ENCODE results near the gene TBC1D22A. TPM values are rescaled to one million over a fixed set of nuclear protein-coding genes. Genes with fewer than 3 reads are reported as not detected.

Gene TBC1D22A
- total and polyA plus RNA-seq, 8 donors, result 14.4 to 33.5 (median 15.7) TPM

DNA sequence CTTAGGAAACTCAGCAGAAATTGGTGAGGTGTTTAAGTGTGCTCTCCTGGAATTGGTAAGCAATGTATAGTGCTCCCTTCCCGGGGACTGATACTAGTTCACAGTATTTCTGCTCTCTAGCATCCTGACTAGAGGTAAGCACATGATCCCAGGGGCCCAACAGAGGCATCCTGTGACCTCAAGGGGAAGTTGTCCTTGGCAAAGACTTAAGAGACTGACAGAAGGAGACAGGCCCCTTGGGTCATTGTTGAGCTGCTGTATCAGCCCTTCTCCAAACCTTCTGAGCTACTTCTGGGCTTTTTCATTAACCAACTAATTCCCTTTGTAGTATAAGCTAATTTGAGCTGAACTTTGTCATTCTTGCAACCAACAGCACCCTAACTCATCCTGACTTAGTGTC is 4.3 kb upstream of the TBC1D22A start:
- Histone ChIP-seq H3K27ac (peak overlapping the region in 1 of 2 donors; percentile 58), H3K4me1 (peaks cover 20 to 66% of the 10 kb centered on the region in 2 donors), H3K36me3 (no peaks in the 10 kb centered on the region), H3K4me3 (no peak overlapping the region), H3K9me3 (peaks cover 0 to 12% of the 10 kb centered on the region in 2 donors), H3K27me3 (no peaks in the 10 kb centered on the region)
- intact Hi-C loops (cut with DNase I), result no loop called here
- DNase-seq (no peak), ATAC-seq (no peak)
- TF ChIP-seq CTCF (IDR thresholded peaks at IDR 0.05), result no peak

- DNase-seq (peak in 2 of 4 donors; percentile 11 to 74), ATAC-seq (peak; percentile 58)
- intact Hi-C loops (cut with DNase I), result no loop called here
- H3K4me3 ChIP-seq, result no peak overlapping the region
- H3K36me3 ChIP-seq, result no peaks in the 10 kb centered on the region
- peaks cover 0 to 12% of the 10 kb centered on the region in 2 donors for H3K9me3 ChIP-seq
- H3K27me3 ChIP-seq, result no peaks in the 10 kb centered on the region
- TF ChIP-seq CTCF (IDR thresholded peaks at IDR 0.05), result peak; percentile 63 to 70
- H3K27ac ChIP-seq, result peak overlapping the region in 1 of 2 donors; percentile 58
- H3K4me1 ChIP-seq, result peaks cover 23 to 66% of the 10 kb centered on the region in 2 donors
Measured at GRCh38 chr22:46758867-46759290, 3.6 kb upstream of the TBC1D22A start.

DNA sequence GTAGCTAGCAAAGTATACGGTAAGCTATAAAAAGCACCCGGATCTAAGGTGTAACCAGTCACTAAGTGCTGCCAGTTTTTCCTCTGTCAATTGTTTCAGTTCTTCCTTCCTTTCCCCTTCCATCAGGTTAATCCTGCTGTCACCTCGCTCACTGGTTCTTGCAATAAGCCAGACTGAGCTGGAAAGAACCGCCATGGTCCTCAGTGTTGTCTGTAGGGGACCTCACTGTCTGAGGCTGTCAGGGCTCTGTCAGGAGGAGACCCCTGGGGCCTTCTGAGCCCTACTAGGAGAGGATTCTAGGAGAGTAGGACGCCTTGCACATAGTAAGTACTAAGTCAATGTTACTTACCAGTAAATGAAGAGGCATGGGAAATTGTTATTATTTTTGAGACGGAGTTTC is 1.4 kb upstream of the TBC1D22A start:
- Histone ChIP-seq H3K9me3 (peaks cover 0 to 8% of the 10 kb centered on the region in 2 donors), H3K4me1 (peaks cover 21 to 61% of the 10 kb centered on the region in 2 donors), H3K36me3 (no peaks in the 10 kb centered on the region), H3K27me3 (no peaks in the 10 kb centered on the region), H3K4me3 (no peak overlapping the region), H3K27ac (no peak overlapping the region)
- intact Hi-C loops (cut with DNase I), result no loop called here
- no peak for TF ChIP-seq CTCF (IDR thresholded peaks at IDR 0.05)
- ATAC-seq, result no peak
- DNase-seq, result no peak

DNA sequence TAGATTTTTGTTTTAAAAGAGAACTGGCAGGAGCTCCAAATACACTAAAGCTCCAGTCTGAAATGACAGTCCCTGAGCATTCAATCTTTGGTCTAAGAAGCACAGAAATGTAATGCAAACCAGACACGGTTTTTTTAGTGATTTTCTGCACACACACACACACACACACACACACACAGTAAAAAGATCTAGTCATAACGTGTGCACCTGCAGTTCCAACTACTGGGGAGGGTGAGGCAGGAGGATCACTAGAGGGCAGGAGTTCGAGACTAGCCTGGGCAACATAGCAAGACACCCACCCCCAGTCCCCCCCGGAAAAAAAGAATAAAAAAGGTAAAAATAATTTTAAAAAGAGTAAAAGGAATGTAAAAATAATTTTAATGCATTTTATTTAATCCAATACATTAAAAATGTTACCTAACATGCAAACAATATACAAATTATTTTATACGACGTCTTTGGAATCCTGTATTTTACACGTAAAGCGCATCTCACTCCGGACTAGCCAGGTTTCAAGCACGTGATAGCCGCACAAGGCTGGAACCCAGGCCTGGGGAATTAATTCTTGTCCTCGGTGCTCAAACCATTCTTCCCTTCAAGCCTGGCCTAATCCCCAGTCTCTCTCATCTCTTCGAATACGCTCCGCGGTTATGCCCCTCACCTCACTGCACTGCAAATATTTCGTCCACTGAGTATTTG is 762 bp upstream of the TBC1D22A start:
- Histone ChIP-seq H3K4me3 (peak overlapping the region; percentile 85 to 92), H3K27me3 (no peaks in the 10 kb centered on the region), H3K9me3 (peaks cover 0 to 1% of the 10 kb centered on the region in 2 donors), H3K4me1 (peaks cover 21 to 65% of the 10 kb centered on the region in 2 donors), H3K36me3 (no peaks in the 10 kb centered on the region), H3K27ac (peak overlapping the region; percentile 78 to 98)
- intact Hi-C loops (cut with DNase I), result no loop called here
- TF ChIP-seq CTCF (IDR thresholded peaks at IDR 0.05), result no peak
- DNase-seq, result no peak
- no peak for ATAC-seq

DNA sequence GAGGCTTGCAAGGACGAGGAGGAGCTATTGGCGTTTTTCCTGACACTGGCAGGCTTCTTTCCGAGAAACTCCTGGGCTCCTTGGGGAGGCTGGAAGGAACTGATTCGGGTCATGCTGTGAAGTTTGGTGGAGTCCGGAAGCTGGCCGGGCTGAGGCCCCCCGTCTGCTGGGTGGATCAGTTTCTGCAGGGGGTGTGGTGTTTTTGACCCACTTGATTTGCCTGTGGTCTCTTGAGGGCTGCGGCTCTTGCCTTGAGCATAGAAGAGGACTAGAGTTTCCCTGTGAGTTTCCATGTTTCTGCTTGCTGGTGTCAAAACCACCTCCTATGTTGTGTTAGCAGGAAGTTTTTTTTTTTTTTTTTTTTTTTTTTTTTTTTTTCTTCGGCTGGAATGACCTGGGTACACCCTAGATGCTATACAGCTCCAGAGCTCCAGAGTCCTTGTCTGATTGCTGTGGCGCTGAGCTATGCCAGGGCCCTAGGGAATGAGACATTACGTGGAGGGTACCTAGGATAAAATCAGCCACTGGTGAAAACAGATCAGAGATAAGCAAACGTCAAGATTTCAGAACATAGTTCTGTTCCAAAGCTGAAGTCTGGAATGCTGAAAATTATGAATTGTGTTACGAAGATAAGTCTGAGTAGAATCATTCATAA is 728 bp downstream of the TBC1D22A start:
- DNase-seq (peak in 1 of 4 donors; percentile 29), ATAC-seq (peak; percentile 6)
- H3K4me3 ChIP-seq, result peak overlapping the region; percentile 85 to 92
- H3K9me3 ChIP-seq, result no peaks in the 10 kb centered on the region
- H3K36me3 ChIP-seq, result no peaks in the 10 kb centered on the region
- no peak for TF ChIP-seq CTCF (IDR thresholded peaks at IDR 0.05)
- intact Hi-C loops (cut with DNase I), result no loop called here
- H3K27me3 ChIP-seq, result no peaks in the 10 kb centered on the region
- peak overlapping the region; percentile 78 to 98 for H3K27ac ChIP-seq
- H3K4me1 ChIP-seq, result peaks cover 21 to 67% of the 10 kb centered on the region in 2 donors

All from left lung (tissue), 10 donors.